GM12875 (cell line): ENCODE results near the gene MDFIC2.

Experiments used
- H3K4me3 ChIP-seq: one replicate; pipeline ENCODE4 v1.5.1; 2011; ENCODE audit warnings: low read depth, low read length, control low read depth
- TF ChIP-seq, protein P1 (sequence below): IDR thresholded peaks from 2 replicates; pipeline ENCODE4 v1.5.1; 2011; ENCODE audit warnings: low read depth, mild to moderate bottlenecking, control low read depth, inconsistent platforms, low read length, moderate library complexity, borderline replicate concordance; ENCODE audit not compliant: insufficient read depth

Gene MDFIC2

DNA sequence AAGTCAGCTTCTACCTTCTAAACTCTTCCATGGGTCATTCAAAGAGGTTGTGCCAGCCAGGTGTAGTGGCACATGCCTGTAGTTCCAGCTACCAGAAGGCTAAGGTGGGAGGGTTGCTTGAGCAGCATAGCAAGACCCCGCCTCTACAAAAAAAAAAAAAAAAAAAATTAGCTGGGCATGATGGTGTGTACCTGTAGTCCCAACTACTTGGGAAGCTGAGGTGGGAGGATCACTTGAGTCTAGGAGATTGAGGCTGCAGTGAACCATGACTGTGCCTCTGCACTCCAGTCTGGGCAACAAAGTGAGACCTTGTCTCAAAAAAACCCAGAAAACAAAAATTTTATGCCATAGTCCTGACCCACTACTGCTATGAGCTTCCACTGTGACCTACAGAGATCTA lies 126.8 kb downstream of the MDFIC2 start:
- TF ChIP-seq, protein P1, sequence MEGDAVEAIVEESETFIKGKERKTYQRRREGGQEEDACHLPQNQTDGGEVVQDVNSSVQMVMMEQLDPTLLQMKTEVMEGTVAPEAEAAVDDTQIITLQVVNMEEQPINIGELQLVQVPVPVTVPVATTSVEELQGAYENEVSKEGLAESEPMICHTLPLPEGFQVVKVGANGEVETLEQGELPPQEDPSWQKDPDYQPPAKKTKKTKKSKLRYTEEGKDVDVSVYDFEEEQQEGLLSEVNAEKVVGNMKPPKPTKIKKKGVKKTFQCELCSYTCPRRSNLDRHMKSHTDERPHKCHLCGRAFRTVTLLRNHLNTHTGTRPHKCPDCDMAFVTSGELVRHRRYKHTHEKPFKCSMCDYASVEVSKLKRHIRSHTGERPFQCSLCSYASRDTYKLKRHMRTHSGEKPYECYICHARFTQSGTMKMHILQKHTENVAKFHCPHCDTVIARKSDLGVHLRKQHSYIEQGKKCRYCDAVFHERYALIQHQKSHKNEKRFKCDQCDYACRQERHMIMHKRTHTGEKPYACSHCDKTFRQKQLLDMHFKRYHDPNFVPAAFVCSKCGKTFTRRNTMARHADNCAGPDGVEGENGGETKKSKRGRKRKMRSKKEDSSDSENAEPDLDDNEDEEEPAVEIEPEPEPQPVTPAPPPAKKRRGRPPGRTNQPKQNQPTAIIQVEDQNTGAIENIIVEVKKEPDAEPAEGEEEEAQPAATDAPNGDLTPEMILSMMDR: no peak

GRCh38 chr3:70183781-70184504 lies 128.5 kb downstream of the MDFIC2 start:
- TF ChIP-seq, protein P1: no peak
- H3K4me3 ChIP-seq: no peak overlapping the region

More for the DNA sequence above, 126.8 kb downstream of the MDFIC2 start:
- no peak overlapping the region for H3K4me3 ChIP-seq

DNA sequence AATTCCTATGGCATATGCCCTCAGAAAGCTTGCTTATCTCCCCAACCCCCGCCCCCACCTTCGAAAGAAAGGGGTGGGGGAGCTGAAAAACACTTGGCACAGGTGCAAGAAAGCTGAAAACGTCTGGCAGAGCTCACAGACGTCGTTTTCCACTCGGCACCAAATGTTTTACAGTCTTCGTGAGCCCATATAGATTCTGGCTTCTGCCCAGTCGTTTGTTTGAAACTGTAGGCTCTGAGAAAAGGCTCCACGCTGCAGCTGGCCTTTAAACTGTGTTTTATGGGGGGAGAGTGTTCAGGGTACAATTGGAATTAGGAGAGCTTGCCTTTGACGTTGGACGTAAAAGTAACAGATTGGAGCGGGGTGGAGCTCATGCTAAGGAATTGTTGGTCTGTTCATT lies 130.3 kb downstream of the MDFIC2 start:
- H3K4me3 ChIP-seq: no peak overlapping the region
- TF ChIP-seq, protein P1: no peak

- H3K4me3 ChIP-seq: no peak overlapping the region
- TF ChIP-seq, protein P1: no peak
These were observed 131.8 kb downstream of the MDFIC2 start for GRCh38 chr3:70180664-70181063.

GRCh38 chr3:70179111-70179510 lies 133.3 kb downstream of the MDFIC2 start:
- no peak overlapping the region for H3K4me3 ChIP-seq
- TF ChIP-seq, protein P1: no peak

GRCh38 chr3:70177881-70178645 lies 134.4 kb downstream of the MDFIC2 start:
- TF ChIP-seq, protein P1: no peak
- no peak overlapping the region for H3K4me3 ChIP-seq
